IMR-90 (cell line): Measurements from ENCODE around the gene ADAMTS13. TPM values are rescaled to one million over a fixed set of nuclear protein-coding genes. Genes with fewer than 3 reads are reported as not detected.

Experiments used
- ATAC-seq: fragments of 200-7000 bp; cut with Tn5 transposase; 2 replicates; pipeline ENCODE4 v1.9.1; 2020; ENCODE audit warnings: low read depth, mild to moderate bottlenecking, moderate library complexity
- BruUV-seq: library from RNA; stranded (reverse); fragments of 400-500 nt; replicated peaks from 2 replicates; lab custom pipeline; 2021; lab: Mats Ljungman, UMichigan
- CTCF ChIA-PET: fragments of 300-600 bp; formaldehyde crosslinking; extraction: SDS; loops from one replicate; lab custom pipeline; 2021; ENCODE audit warnings: antibody characterized with exemption; lab: Yijun Ruan, JAX
- POLR2A ChIA-PET: fragments of 300-600 bp; sonication (Branson Sonifier 250); formaldehyde crosslinking; loops from one replicate; lab custom pipeline; 2022; ENCODE audit warnings: antibody characterized with exemption; ENCODE audit not compliant: unreplicated experiment; lab: Charles Lee
- DNase-seq: peaks from one replicate; pipeline ENCODE4 v3.0.0; 2013
- H2AFZ ChIP-seq: replicated peaks from 2 replicates; pipeline ENCODE3; 2013; ENCODE audit warnings: low read length, mild to moderate bottlenecking; ENCODE audit not compliant: poor library complexity
- H2AK5ac ChIP-seq: 2 replicates; pipeline ENCODE4 v1.6.1; 2013; ENCODE audit warnings: low read depth, low read length, inconsistent platforms
- H2AK9ac ChIP-seq: replicated peaks from 2 replicates; pipeline ENCODE3; 2013; ENCODE audit warnings: mild to moderate bottlenecking, low read depth, low read length, moderate library complexity; ENCODE audit not compliant: poor library complexity
- H2BK120ac ChIP-seq: 2 replicates; pipeline ENCODE4 v1.6.1; 2013; ENCODE audit warnings: low read depth, low read length, inconsistent platforms
- H2BK15ac ChIP-seq: 3 replicates; pipeline ENCODE4 v1.6.1; 2013; ENCODE audit warnings: low read depth, low read length, inconsistent platforms
- H2BK20ac ChIP-seq: 2 replicates; pipeline ENCODE4 v1.6.1; 2013; ENCODE audit warnings: low read depth, mild to moderate bottlenecking, inconsistent platforms, low read length, moderate library complexity
- H2BK5ac ChIP-seq: 2 replicates; pipeline ENCODE4 v1.6.1; 2013; ENCODE audit warnings: mild to moderate bottlenecking, low read depth, low read length, inconsistent platforms; ENCODE audit not compliant: poor library complexity, severe bottlenecking
- H3K14ac ChIP-seq: replicated peaks from 2 replicates; pipeline ENCODE4 v1.6.1; 2013; ENCODE audit warnings: low read depth, low read length, inconsistent platforms
- H3K18ac ChIP-seq: 2 replicates; pipeline ENCODE4 v1.6.1; 2013; ENCODE audit warnings: low read depth, low read length, control low read depth
- H3K23ac ChIP-seq: 2 replicates; pipeline ENCODE4 v1.6.1; 2013; ENCODE audit warnings: low read depth, low read length, inconsistent platforms
- H3K27ac ChIP-seq: 2 replicates; pipeline ENCODE4 v1.5.1; 2013; ENCODE audit warnings: mild to moderate bottlenecking, control low read depth, low read length; ENCODE audit not compliant: insufficient read depth
- H3K27me3 ChIP-seq: 2 replicates; pipeline ENCODE4 v1.6.1; 2013; ENCODE audit warnings: low read length; ENCODE audit not compliant: control insufficient read depth, insufficient read depth
- H3K36me3 ChIP-seq: 2 replicates; pipeline ENCODE4 v1.6.1; 2013; ENCODE audit warnings: low read length, mixed read lengths; ENCODE audit not compliant: control insufficient read depth, insufficient read depth
- H3K4ac ChIP-seq: 2 replicates; pipeline ENCODE4 v1.6.1; 2013; ENCODE audit warnings: low read depth, low read length, inconsistent platforms
- H3K4me1 ChIP-seq: 2 replicates; pipeline ENCODE4 v1.6.1; 2013; ENCODE audit warnings: low read length, mixed read lengths; ENCODE audit not compliant: control insufficient read depth, insufficient read depth
- H3K4me2 ChIP-seq: 2 replicates; pipeline ENCODE4 v1.6.1; 2013; ENCODE audit warnings: low read depth, mild to moderate bottlenecking, control low read depth, low read length, moderate library complexity
- H3K4me3 ChIP-seq: 2 replicates; pipeline ENCODE4 v1.5.1; 2013; ENCODE audit warnings: low read depth, mild to moderate bottlenecking, control low read depth, low read length, moderate library complexity; ENCODE audit not compliant: insufficient read depth
- H3K56ac ChIP-seq: 2 replicates; pipeline ENCODE4 v1.6.1; 2013; ENCODE audit warnings: low read length, inconsistent platforms; ENCODE audit not compliant: insufficient read depth; ENCODE audit errors: extremely low read depth
- H3K79me1 ChIP-seq, 2 experiments: 2 replicates each; pipeline ENCODE4 v1.6.1; 2013; ENCODE audit warnings: low read length in 2 of 2, inconsistent platforms in 1 of 2, low read depth in 1 of 2
- H3K9ac ChIP-seq: 2 replicates; pipeline ENCODE4 v1.6.1; 2013; ENCODE audit warnings: low read depth, low read length, control low read depth
- H3K9me1 ChIP-seq: 2 replicates; pipeline ENCODE4 v1.6.1; 2013; ENCODE audit warnings: low read length, inconsistent platforms; ENCODE audit not compliant: insufficient read depth
- H3K9me3 ChIP-seq: 2 replicates; pipeline ENCODE4 v1.6.1; 2013; ENCODE audit warnings: low read length; ENCODE audit not compliant: control insufficient read depth, insufficient read depth
- H4K20me1 ChIP-seq: 2 replicates; pipeline ENCODE4 v1.6.1; 2013; ENCODE audit warnings: low read length, inconsistent platforms; ENCODE audit not compliant: insufficient read depth
- H4K5ac ChIP-seq: 2 replicates; pipeline ENCODE4 v1.6.1; 2013; ENCODE audit warnings: mild to moderate bottlenecking, low read depth, low read length, control low read depth
- H4K8ac ChIP-seq, 2 experiments: 2 replicates each; pipeline ENCODE4 v1.6.1; 2013; ENCODE audit warnings: low read depth in 2 of 2, low read length in 2 of 2, control low read depth in 1 of 2, inconsistent platforms in 1 of 2
- H4K91ac ChIP-seq: 2 replicates; pipeline ENCODE4 v1.6.1; 2013; ENCODE audit warnings: low read depth, low read length, inconsistent platforms; ENCODE audit not compliant: insufficient read depth
- CHD1 ChIP-seq: IDR thresholded peaks from 2 replicates; pipeline ENCODE4 v1.6.1; 2012; ENCODE audit warnings: low read depth, low read length, improper control_type of control experiment
- WGBS, 2 experiments: methylation state at CpG; one replicate each; pipeline versions ENCODE4 v1.1.5 to v1.1.7; 2013; ENCODE audit warnings: missing lambda C conversion rate in 2 of 2; ENCODE audit not compliant: insufficient read length in 1 of 2; ENCODE audit errors: extremely low coverage in 2 of 2; 5-methylcytosine and 5-hydroxymethylcytosine counted together
- dilution Hi-C: fragments of 300-500 bp; cut with HindIII; formaldehyde crosslinking; loops from one replicate; pipeline ENCODE4 v1.14.3; 2018; ENCODE audit warnings: low sequenced_read_pairs; ENCODE audit not compliant: unreplicated experiment
- in situ Hi-C: fragments of 300-500 bp; cut with MboI; formaldehyde crosslinking; loops from 3 replicates; pipeline ENCODE4 v1.14.3; 2019; ENCODE audit warnings: low sequenced_read_pairs, inconsistent platforms, mixed read lengths
- intact Hi-C: fragments of 100-400 bp; cut with micrococcal nuclease; formaldehyde crosslinking; loops from 2 replicates; pipeline ENCODE4 v1.10.0; 2022
- polyA plus RNA-seq, 3 experiments: library from polyadenylated mRNA; depleted of rRNA; stranded (reverse); fragments of >200 nt; gene quantifications; 2 replicates each; pipeline ENCODE4 v1.2.3, GENCODE V29; 2012; ENCODE audit warnings: low replicate concordance in 1 of 3
- total RNA-seq: library from RNA; depleted of rRNA; stranded (reverse); fragments of >200 nt; gene quantifications from 2 replicates; pipeline ENCODE4 v1.2.3, GENCODE V29; 2012

ADAMTS13 gene
- total and polyA plus RNA-seq, 2 of the 4 experiments (the other 2 are of a cell fraction): 0.18 to 2.8 TPM

- no peak overlapping the region for H3K23ac ChIP-seq
Observed at GRCh38 chr9:133463864-133464615, 41.9 kb downstream of the ADAMTS13 start.

More at GRCh38 chr9:133463864-133464615, 41.9 kb downstream of the ADAMTS13 start:
- Histone ChIP-seq H2BK5ac (no peak overlapping the region), H2BK120ac (no peak overlapping the region), H3K14ac (no peak overlapping the region), H2AFZ (no peak overlapping the region), H4K8ac (no peak overlapping the region), H2BK20ac (no peak overlapping the region), H3K36me3 (peaks cover 7% of the 10 kb centered on the region), H4K20me1 (no peaks in the 10 kb centered on the region), H3K27ac (no peak overlapping the region), H3K9ac (no peak overlapping the region), H3K27me3 (no peaks in the 10 kb centered on the region), H3K4me2 (no peak overlapping the region), H4K5ac (no peak overlapping the region), H3K9me3 (no peaks in the 10 kb centered on the region), H3K18ac (no peak overlapping the region), H3K9me1 (0 out of 2 replicates have a peak, but pooled peaks cover 4% of the 10 kb centered on the region), H4K91ac (no peak overlapping the region), H3K4me1 (peaks cover 7% of the 10 kb centered on the region; the same call in 1 of the 2 replicates), H3K56ac (no peak overlapping the region), H3K79me1 (peaks cover 0 to 6% of the 10 kb centered on the region in 2 experiments; a peak in 3 of 4 replicates), H3K4me3 (no peak overlapping the region), H3K4ac (no peak overlapping the region), H2AK9ac (no peak overlapping the region), H2BK15ac (no peak overlapping the region), H2AK5ac (no peak overlapping the region)
- DNase-seq (no peak), ATAC-seq (no peak)
- intact Hi-C loops: no loop called here
- BruUV-seq: no TSS peak
- TF ChIP-seq CHD1: no peak
- CTCF ChIA-PET: no interaction called here
- POLR2A ChIA-PET: no interaction called here
- in situ Hi-C loops: no loop called here
- dilution Hi-C loops: no loop called here
- WGBS, 2 experiments: 97% methylated on average over 5 of the region's 24 CpGs; no CpG with 5 or more reads in 1 of the 2 experiments
